IPS-11a (cell line): Measurements from ENCODE around the gene RAET1G.
A peak's percentile ranks its signal among the peaks of the same experiment; 100 is the strongest.
"Not testable (repeated sequence)": the region's sequence is repeated elsewhere in the genome, so short reads cannot be mapped to it uniquely, and the experiment has no call there.

Experiments used
- H3K4me3 ChIP-seq: one replicate; pipeline ENCODE4 v1.5.1; 2013; ENCODE audit warnings: low read depth, low read length, control low read depth

RAET1G gene

GRCh38 chr6:149934249-149935156 lies 11.6 kb upstream of the RAET1G start:
- no peak overlapping the region for H3K4me3 ChIP-seq

- H3K4me3 ChIP-seq: no peak overlapping the region
Observed at GRCh38 chr6:149933461-149933860, 10.5 kb upstream of the RAET1G start.

- no peak overlapping the region for H3K4me3 ChIP-seq
Observed at GRCh38 chr6:149933036-149933435, 10.1 kb upstream of the RAET1G start.

GRCh38 chr6:149931501-149931900 lies 8.6 kb upstream of the RAET1G start:
- no peak overlapping the region for H3K4me3 ChIP-seq

- H3K4me3 ChIP-seq: no peak overlapping the region
Observed at GRCh38 chr6:149929422-149929821, 6.5 kb upstream of the RAET1G start.

GRCh38 chr6:149927025-149927424 lies 4.1 kb upstream of the RAET1G start:
- H3K4me3 ChIP-seq: not testable (repeated sequence)

GRCh38 chr6:149925974-149926777 lies 3.3 kb upstream of the RAET1G start:
- H3K4me3 ChIP-seq: peak overlapping the region; percentile 24

- peak overlapping the region; percentile 24 for H3K4me3 ChIP-seq
Observed at GRCh38 chr6:149925253-149925973, 2.5 kb upstream of the RAET1G start.

GRCh38 chr6:149924933-149925252 lies 2.0 kb upstream of the RAET1G start:
- H3K4me3 ChIP-seq: no peak overlapping the region

- H3K4me3 ChIP-seq: no peak overlapping the region
Observed at GRCh38 chr6:149924206-149924932, 1.4 kb upstream of the RAET1G start.

GRCh38 chr6:149923327-149923986 lies 536 bp upstream of the RAET1G start:
- peak overlapping the region; percentile 9 for H3K4me3 ChIP-seq

- peak overlapping the region; percentile 45 for H3K4me3 ChIP-seq
Observed at GRCh38 chr6:149922091-149922490, 830 bp downstream of the RAET1G start.

- H3K4me3 ChIP-seq: no peak overlapping the region
Observed at GRCh38 chr6:149921361-149921760, 1.6 kb downstream of the RAET1G start.

GRCh38 chr6:149919834-149920225 lies 3.1 kb downstream of the RAET1G start:
- H3K4me3 ChIP-seq: no peak overlapping the region

GRCh38 chr6:149919126-149919833 lies 3.6 kb downstream of the RAET1G start:
- H3K4me3 ChIP-seq: not testable (repeated sequence)

GRCh38 chr6:149918151-149918905 lies 4.6 kb downstream of the RAET1G start:
- no peak overlapping the region for H3K4me3 ChIP-seq

- no peak overlapping the region for H3K4me3 ChIP-seq
Observed at GRCh38 chr6:149917679-149918078, 5.2 kb downstream of the RAET1G start.

GRCh38 chr6:149915970-149916865 lies 6.7 kb downstream of the RAET1G start:
- H3K4me3 ChIP-seq: no peak overlapping the region
